Cortex of kidney (tissue), 1 donor: ENCODE data around the gene SPINDOC.
"Not testable (repeated sequence)": the region's sequence is repeated elsewhere in the genome, so short reads cannot be mapped to it uniquely, and the experiment has no call there.

Experiments
- DNase-seq: peaks from one replicate; lab custom pipeline; 2025; lab: John Stamatoyannopoulos, UW

The SPINDOC gene

DNA sequence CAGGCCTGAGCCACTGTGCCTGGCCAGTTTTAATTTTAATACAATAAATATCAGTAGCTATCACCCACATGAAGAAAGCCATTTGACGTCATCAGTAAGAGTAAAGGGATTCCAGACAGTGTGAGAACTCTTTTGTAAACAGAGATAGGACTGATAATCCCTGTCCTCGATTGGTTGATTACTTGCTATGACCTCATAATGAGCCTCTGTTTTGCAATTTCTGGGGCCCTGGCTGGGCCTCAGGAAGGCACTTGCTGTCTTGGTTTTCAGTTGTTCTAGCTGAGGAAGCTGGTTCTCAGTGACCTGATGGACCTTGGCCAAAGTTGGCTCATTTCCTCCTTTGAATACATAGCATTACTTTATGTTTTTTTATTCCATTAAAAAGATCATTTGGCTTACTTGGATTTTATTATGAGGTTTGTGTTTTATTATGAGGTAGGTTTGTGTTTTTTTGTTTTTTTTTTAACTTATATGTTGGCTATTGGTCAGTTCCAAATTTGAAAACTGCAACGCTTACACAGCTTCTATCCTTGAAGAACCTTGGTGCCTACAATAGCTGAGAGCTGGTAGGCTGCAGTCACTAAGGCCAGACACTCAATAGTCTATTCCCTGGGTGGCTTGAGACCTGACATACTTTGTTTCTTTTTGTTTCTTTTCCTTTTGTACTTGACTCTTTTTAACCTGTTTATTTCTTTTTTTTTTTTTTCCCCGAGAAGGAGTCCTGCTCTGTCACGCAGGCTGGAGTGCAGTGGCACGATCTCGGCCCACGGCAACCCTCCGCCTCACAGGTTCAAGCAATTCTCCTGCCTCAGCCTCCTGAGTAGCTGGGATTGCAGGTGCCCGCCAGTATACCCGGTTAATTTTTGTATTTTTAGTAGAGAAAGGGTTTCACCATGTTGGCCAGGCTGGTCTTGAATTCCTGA lies 45.6 kb downstream of the SPINDOC start:
- DNase-seq = no peak

DNA sequence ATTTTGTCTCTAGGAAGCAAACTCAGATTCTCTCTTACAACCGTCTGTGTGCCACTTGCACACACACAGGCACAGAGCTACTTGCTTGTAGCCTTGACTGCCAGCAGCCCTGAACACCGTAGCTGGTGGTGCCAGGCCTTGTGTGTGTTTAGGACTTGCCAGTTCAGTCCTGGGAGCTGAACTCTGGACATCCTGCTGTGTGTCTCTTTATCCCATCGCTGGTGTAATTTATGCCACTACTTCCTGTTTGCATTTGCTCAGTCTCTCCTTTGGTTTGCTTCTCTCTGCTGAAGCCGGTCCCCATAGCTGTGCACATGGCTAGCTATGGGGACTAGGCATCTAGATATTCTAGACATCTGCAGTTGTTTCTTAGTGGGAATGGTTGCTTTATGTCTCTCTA lies 49.7 kb downstream of the SPINDOC start:
- DNase-seq = no peak

DNA sequence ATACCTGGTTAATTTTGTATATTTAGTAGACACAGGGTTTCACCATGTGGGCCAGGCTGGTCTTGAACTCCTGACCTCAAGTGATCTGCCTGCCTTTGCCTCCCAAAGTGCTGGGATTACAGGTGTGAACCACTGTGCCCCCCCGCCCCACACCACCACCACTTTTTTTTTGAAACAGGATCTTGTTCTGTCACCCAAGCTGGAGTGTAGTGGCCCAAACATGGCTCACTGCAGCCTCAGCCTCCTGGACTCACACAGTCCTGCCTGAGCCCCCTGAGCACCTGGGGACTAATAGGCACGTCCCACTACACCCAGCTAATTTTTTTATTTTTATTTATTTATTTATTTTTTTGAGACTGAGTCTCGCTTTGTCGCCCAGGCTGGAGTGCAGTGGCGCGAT lies 50.4 kb downstream of the SPINDOC start:
- DNase-seq = not testable (repeated sequence)

DNA sequence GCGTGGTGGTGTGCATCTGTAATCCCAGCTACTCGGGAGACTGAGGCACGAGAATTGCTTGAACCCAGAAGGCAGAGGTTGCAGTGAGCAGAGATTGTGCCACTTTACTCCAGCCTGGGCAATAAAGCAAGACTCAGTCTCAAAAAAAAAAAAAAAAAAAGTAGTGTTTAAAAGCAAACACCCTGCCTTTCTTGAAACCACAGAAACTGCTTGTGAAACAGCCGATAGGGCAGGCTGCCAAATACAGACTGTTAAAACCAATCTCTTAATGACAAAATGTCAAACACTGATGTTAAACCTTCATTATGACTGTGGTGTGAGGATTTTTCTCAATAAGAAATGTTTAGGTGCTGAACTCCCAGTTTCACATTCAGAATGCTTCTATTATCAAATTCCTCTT lies 53.0 kb downstream of the SPINDOC start:
- no peak for DNase-seq

DNA sequence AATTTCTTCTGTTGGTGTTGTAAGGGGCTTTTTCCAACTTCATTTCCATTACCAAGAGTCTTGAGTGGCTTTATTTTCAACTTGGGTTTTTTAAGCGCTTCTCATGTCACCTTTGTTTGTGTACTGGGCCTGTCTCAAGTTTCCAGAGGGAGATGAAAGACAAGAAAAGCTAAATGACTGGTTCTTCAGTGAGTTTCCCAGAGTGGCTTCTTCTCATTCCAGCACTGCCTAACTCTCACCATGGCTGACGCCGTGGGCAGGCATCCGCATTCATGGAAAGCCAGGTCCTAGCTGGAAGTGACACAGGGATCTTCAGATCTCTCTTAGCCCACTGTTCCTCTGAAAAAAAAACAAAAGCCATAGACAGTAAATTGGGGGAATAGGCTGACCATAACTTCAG lies 54.3 kb downstream of the SPINDOC start:
- no peak for DNase-seq

DNA sequence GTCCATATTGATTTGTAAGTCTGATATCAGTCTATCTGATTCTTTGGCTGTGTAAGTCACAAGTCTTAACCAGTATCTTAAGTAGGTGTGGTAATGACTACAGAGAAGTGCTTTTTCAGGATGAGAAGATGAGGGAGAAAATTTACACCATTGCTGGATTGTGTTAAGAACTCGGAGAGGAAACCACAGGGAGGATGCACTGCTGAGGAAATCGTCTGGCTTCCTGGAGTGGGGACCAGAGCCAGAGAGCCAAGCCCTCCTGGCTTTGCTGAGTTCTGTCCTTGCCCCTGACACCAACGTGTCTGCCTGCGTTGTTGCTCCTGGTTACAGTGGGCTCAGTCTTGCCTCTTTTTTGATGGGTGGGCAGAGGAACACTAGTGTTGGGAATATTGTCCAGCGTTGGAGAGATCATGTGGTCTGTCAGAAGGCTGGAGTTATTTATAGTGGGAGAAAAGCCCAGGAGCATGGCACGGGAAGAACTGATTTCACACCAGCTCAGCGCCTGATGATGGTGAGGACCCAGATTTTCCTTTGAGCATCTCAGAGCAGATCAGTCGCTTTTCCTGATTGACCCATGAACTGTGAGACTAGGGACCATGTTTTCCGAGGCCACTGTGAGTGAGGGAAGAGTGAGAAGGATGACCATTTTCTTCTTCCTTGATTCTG lies 55.3 kb downstream of the SPINDOC start:
- DNase-seq = no peak

DNA sequence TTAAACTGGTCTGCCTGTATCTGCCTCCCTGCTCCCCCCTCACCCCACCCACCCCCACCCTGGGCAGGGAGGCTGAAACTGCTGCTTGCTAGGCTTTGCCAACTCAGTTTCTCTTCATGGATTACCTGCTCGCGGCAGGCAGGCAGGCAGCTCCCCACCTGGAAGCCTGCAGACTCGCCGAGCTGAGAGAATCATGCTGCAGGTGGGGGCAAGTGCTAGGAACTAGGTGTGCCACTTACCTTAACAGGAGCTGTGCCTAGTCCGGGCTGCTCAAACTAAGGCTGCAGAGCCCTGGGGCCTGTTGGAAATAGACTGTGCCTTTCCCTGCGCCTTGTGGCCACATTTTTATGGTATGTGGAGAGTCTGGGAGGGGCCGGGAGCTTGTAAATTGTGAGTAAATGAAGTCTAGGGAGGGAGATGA lies 55.9 kb downstream of the SPINDOC start:
- no peak for DNase-seq

DNA sequence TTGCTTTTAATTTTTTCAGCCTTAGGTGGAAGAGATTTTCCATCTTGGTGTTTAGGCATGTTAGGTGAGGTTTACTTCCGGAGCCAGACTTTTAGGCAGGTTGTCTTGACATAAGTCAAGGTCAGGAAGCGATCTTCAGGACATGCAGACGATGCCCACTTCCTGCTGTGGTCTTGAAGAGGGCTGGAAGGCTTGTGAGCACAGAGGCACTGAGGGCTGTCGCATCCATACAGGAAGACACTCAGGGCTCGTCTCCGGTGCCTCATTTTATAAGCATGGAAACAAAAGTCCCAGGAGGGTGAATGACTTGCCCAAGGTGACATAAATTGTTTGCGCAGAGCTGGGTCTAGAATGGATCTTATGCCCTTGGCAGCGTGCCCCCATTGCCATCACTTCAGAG lies 56.4 kb downstream of the SPINDOC start:
- no peak for DNase-seq

DNA sequence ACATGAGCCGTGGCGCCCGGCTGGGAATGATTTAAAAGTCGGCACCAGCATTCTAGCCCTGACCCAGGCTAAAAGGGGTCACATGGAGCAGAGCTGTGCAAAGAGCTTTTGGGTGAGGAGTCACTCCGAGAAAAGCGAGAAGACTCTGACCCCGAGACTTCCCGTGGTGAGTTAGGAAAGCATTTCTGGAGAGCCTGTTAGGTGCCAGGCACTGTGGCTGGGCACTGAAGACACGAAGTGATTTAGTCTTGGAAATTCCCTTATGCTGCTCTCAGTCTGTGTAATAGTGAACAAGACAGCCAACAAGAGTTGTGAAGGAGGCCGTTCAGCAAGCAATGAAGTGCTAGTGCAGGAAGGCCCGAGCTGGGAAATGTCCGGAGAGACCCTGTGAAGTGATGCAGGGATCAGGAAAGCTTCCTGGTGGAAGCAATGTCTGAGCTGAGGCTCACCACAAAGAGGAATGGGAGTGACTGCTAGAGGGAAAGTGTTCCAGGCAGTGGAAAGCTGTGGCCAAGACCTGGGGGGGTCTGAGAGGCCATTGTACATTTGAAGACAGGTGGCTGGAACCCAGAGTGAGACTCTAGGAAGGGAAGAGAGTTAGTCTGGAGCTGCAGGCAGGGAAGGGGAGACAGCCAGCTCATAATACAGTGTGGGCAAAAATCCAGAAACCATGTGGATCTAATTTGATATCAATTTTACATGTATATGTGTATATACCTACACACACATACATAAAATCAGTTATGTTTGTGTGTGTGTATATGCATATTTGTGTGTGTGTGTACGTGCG lies 57.3 kb downstream of the SPINDOC start:
- no peak for DNase-seq

DNA sequence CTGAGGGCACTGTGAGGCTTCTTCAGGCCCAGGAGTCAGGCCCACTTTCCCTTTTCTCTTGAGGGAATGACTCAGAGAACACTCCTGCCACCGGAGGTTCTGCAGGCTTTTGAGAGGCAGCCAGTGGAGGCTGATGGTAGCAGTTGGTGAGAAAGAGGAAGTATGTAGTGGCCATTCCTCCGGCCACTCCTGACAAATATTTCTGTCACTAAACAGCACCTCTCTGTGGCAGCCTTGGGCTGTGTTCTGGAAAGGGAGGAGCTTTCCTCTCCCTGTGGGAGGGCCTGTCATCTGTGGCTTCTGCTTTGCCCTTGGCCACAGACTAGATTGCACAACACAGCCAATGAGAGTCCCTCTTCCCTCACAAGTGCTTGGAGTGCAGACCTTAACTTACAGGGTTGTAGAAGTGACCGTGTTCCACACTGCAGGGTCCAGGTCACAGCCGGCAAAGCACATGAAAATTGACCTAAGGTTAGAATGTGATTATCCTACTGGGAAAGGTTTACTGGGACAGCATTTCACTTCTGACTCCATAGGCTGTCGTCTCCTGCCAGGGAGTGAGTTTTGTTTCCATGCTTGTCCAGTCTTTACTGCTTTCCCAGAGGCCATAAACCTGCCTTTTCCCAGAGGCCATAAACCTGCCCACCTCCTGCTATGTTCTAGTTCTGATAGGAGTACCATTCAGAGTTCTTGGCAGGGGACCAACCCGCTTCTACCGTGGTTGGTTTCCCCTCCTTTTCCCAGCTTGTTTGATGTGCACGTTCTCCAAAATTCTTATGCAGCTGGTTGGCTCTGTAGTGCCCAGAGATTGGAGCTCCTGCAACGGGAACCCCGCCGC lies 58.9 kb downstream of the SPINDOC start:
- DNase-seq = no peak

DNA sequence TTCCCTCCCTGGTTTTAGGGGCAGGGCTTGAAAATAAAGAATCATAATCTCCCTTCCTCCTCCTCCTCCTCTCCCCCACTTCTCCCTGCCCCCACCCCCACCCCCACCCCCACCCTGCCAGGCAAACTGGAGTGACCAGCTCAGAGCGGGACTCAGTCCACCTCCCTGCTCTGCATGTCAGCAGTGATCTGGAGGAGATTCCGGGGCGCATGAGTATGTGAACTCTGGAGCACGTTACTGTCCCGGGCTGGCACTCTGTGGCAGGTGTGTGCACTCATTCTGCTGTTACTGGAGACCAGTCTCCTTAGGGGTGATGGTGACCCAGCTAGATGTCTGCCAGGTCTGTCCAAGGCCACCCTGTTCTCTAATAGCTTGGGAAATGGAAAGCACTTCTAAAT lies 59.5 kb downstream of the SPINDOC start:
- DNase-seq = no peak

DNA sequence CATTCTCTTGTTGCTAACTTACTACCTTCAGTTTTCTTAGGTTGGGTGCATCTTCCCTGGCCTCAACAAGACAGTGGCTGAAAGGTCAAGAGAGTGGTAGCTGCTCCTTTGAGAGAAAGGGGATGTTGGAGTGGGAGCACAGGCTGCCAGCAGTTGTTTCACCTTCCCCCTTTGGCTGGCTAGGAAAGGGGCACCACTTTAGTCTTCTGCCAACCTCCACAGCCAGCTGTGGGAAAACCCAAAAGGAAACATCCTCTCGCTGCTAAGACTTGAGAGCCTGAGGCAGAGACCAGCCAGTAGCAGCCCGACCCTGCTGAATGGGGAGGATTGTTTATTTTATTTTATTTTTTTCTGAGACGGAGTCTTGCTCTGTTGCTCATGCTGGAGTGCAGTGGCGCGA lies 60.1 kb downstream of the SPINDOC start:
- DNase-seq = no peak

DNA sequence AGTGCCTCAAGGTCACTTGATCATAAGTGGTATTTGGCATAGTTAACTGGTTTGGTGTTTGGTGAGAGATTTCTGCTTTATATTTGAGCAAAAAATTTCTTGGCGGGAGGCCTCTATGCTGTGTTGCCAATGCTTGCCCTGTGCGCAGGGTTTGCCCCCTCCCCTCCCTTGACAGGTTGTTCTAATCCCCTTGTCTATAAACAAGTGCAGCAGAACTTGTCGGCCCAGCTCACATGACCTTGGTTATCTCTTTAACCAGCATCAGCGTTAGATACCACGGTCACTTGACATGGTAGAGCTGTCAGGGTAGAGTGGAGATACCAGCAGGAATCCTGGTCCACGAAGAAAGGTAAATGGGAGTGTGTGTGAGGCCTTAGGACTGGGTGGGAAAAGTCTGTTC lies 61.3 kb downstream of the SPINDOC start:
- DNase-seq = no peak

DNA sequence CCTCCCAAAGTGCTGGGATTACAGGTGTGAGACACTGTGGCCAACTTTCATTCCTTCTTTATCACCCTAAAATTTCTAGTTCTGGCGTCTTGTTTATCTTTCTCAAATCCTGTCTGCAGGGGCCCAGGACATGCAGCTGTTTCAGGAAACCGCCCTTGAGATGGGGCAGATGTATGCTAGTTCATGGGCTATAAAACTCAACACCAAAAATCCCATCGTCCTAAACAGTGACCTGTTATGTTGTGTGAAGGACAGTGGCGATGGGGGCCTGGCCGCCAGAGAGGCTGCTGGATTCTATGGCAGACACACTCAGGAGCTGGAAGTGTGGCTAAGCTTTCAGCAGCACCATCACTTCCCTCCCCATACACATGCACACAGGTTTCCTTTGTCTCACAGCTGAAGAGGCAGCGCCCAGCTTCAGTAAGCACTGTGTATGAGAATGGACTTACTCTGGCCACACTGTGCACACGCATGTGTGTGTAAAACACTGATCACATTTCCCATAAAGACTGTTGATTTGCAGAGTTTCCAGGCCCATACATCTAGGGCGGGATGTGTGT lies 62.3 kb downstream of the SPINDOC start:
- no peak for DNase-seq

DNA sequence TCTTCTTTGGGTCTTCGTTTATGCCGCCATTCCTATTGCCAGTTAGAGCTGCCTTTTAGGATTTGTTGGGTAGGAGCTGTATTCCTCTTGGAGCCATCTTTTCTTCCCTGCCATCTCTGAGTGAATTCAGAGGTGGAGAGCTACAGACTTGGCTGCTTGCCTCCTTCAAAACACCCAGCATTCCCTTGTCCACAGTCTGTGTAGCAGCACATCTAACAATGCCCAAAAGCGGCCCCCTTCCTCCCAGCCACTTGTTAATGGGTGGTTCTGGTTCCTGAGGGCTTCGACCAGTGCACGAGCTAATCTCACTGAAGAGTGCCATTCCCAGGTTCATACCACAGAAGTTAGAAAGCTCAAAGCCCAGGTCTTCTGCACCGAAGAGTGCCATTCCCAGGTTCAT lies 63.4 kb downstream of the SPINDOC start:
- no peak for DNase-seq
